H1 (cell line): ENCODE measurements around the gene AGTR2. TPM values are rescaled to one million over a fixed set of nuclear protein-coding genes. Genes with fewer than 3 reads are reported as not detected.
"Not testable (repeated sequence)": the region's sequence is repeated elsewhere in the genome, so short reads cannot be mapped to it uniquely, and the experiment has no call there.

ENCODE experiments used
- CTCF ChIA-PET: fragments of 300-600 bp; sonication (Branson Sonifier 250); formaldehyde crosslinking; loops from one replicate; lab custom pipeline; 2021; ENCODE audit not compliant: partially characterized antibody; lab: Charles Lee
- POLR2A ChIA-PET: fragments of 300-600 bp; sonication (Branson Sonifier 250); formaldehyde crosslinking; loops from one replicate; lab custom pipeline; 2021; ENCODE audit warnings: inconsistent platforms; ENCODE audit not compliant: partially characterized antibody; lab: Charles Lee
- DNase-seq, 2 experiments: peaks; one replicate each; pipeline versions ENCODE4 v3.0.0 to v3.0.0-alpha.2; 2010 to 2022; ENCODE audit warnings: low spot score in 2 of 2, low read depth in 1 of 2, mixed read lengths in 1 of 2
- FAIRE-seq: peaks from 2 replicates; lab custom pipeline; 2011; peaks lifted over from hg19 to GRCh38; lab: Jason Lieb, UNC
- H2AFZ ChIP-seq: 2 replicates; pipeline ENCODE4 v1.8.1; 2012; ENCODE audit warnings: low read length, inconsistent platforms
- H2AK5ac ChIP-seq: 2 replicates; pipeline ENCODE4 v1.6.1; 2013; ENCODE audit warnings: low read depth, low read length
- H2BK120ac ChIP-seq: replicated peaks from 2 replicates; pipeline ENCODE3; 2013; ENCODE audit warnings: low read depth, low read length, inconsistent platforms
- H2BK12ac ChIP-seq: 2 replicates; pipeline ENCODE4 v1.6.1; 2013; ENCODE audit warnings: low read depth, low read length
- H2BK15ac ChIP-seq: 2 replicates; pipeline ENCODE4 v1.6.1; 2013; ENCODE audit warnings: low read length
- H2BK20ac ChIP-seq: 2 replicates; pipeline ENCODE4 v1.6.1; 2013; ENCODE audit warnings: low read length
- H2BK5ac ChIP-seq: 2 replicates; pipeline ENCODE4 v1.6.1; 2013; ENCODE audit warnings: low read depth, low read length
- H3K14ac ChIP-seq: 2 replicates; pipeline ENCODE4 v1.6.1; 2013; ENCODE audit warnings: inconsistent platforms; ENCODE audit not compliant: insufficient read length
- H3K18ac ChIP-seq: 2 replicates; pipeline ENCODE4 v1.6.1; 2013; ENCODE audit warnings: low read length; ENCODE audit errors: extremely low read depth
- H3K23ac ChIP-seq: 2 replicates; pipeline ENCODE4 v1.6.1; 2013; ENCODE audit warnings: inconsistent platforms; ENCODE audit not compliant: insufficient read length
- H3K23me2 ChIP-seq: 2 replicates; pipeline ENCODE4 v1.6.1; 2013; ENCODE audit warnings: low read depth, low read length
- H3K27ac ChIP-seq: 2 replicates; pipeline ENCODE4 v1.6.1; 2011; ENCODE audit warnings: low read depth, low read length, inconsistent platforms
- H3K27me3 ChIP-seq, 4 experiments: replicated peaks in 1 of 4; 1 replicate in 1 of 4; 2 replicates in 3 of 4; pipeline versions ENCODE4 v1.6.1 to v1.8.1; 2011 to 2013; ENCODE audit warnings: low read length in 3 of 4, mild to moderate bottlenecking in 3 of 4, inconsistent platforms in 2 of 4, mixed read lengths in 2 of 4, moderate library complexity in 1 of 4; ENCODE audit not compliant: control insufficient read depth in 3 of 4, insufficient read depth in 3 of 4; ENCODE audit errors: extremely low read depth in 1 of 4
- H3K36me3 ChIP-seq, 4 experiments: 2 replicates each; pipeline versions ENCODE4 v1.6.1 to v1.8.1; 2011 to 2013; ENCODE audit warnings: mild to moderate bottlenecking in 4 of 4, low read length in 3 of 4, moderate library complexity in 2 of 4, control low read depth in 1 of 4, inconsistent platforms in 1 of 4; ENCODE audit not compliant: insufficient read depth in 4 of 4, control insufficient read depth in 2 of 4
- H3K4ac ChIP-seq: replicated peaks from 2 replicates; pipeline ENCODE3; 2013; ENCODE audit warnings: low read length, low read depth, mixed read lengths, inconsistent platforms; ENCODE audit not compliant: insufficient read length
- H3K4me1 ChIP-seq, 4 experiments: replicated peaks in 1 of 4; 1 replicate in 1 of 4; 2 replicates in 3 of 4; pipeline versions ENCODE4 v1.6.1 to v1.8.1; 2011 to 2013; ENCODE audit warnings: low read length in 3 of 4, inconsistent platforms in 2 of 4, mixed read lengths in 1 of 4; ENCODE audit not compliant: insufficient read depth in 4 of 4, control insufficient read depth in 3 of 4
- H3K4me2 ChIP-seq, 2 experiments: 2 replicates each; pipeline versions ENCODE4 v1.6.1 to v1.8.1; 2011 to 2013; ENCODE audit warnings: low read depth in 2 of 2, low read length in 2 of 2, control low read depth in 1 of 2, inconsistent platforms in 1 of 2, mild to moderate bottlenecking in 1 of 2; ENCODE audit not compliant: insufficient read depth in 1 of 2
- H3K4me3 ChIP-seq, 4 experiments: fragments of 200-600, 300-600 bp in 1 of 4; sonication (generic), shearing (Covaris generic), sonication (Bioruptor Twin) in 1 of 4; 2 replicates each; pipeline versions ENCODE4 v1.5.1 to v1.8.1; 2011 to 2016; ENCODE audit warnings: low read length in 4 of 4, low read depth in 3 of 4, control low read depth in 2 of 4, inconsistent platforms in 2 of 4, mild to moderate bottlenecking in 2 of 4, mixed read lengths in 1 of 4, moderate library complexity in 1 of 4; ENCODE audit not compliant: insufficient read depth in 2 of 4; ENCODE audit errors: extremely low read depth in 1 of 4
- H3K56ac ChIP-seq: replicated peaks from 2 replicates; pipeline ENCODE3; 2013; ENCODE audit warnings: low read depth, mild to moderate bottlenecking, mixed read lengths, low read length, inconsistent platforms; ENCODE audit not compliant: insufficient read length
- H3K79me1 ChIP-seq: 2 replicates; pipeline ENCODE4 v1.6.1; 2013; ENCODE audit warnings: low read depth, low read length, control low read depth
- H3K79me2 ChIP-seq, 2 experiments: 2 replicates each; pipeline versions ENCODE4 v1.6.1 to v1.8.1; 2012 to 2013; ENCODE audit warnings: low read length in 2 of 2, mild to moderate bottlenecking in 2 of 2, inconsistent platforms in 1 of 2; ENCODE audit not compliant: insufficient read depth in 2 of 2, control insufficient read depth in 1 of 2
- H3K9ac ChIP-seq, 4 experiments: replicated peaks in 1 of 4; 1 replicate in 1 of 4; 2 replicates in 3 of 4; pipeline versions ENCODE4 v1.6.1 to v1.8.1; 2011 to 2013; ENCODE audit warnings: low read depth in 3 of 4, low read length in 3 of 4, control low read depth in 2 of 4, mild to moderate bottlenecking in 2 of 4, moderate library complexity in 2 of 4, inconsistent platforms in 1 of 4; ENCODE audit errors: extremely low read depth in 1 of 4
- H3K9me3 ChIP-seq, 2 experiments: 2 replicates each; pipeline versions ENCODE4 v1.6.1 to v1.8.1; 2012 to 2013; ENCODE audit warnings: mild to moderate bottlenecking in 2 of 2, moderate library complexity in 2 of 2, control low read depth in 1 of 2, inconsistent platforms in 1 of 2, low read depth in 1 of 2, low read length in 1 of 2, mixed read lengths in 1 of 2; ENCODE audit not compliant: insufficient read depth in 2 of 2
- H4K20me1 ChIP-seq, 2 experiments: replicated peaks in 1 of 2; 2 replicates each; pipeline versions ENCODE3 to v1.8.1; 2011 to 2013; ENCODE audit warnings: inconsistent platforms in 2 of 2, low read length in 2 of 2, mild to moderate bottlenecking in 1 of 2; ENCODE audit not compliant: insufficient read depth in 2 of 2, control insufficient read depth in 1 of 2
- H4K5ac ChIP-seq: 2 replicates; pipeline ENCODE4 v1.6.1; 2013; ENCODE audit warnings: low read length, low read depth, mixed read lengths, inconsistent platforms; ENCODE audit not compliant: insufficient read length
- H4K8ac ChIP-seq: 2 replicates; pipeline ENCODE4 v1.8.0; 2013; ENCODE audit warnings: mild to moderate bottlenecking, moderate library complexity, low read length, inconsistent platforms; ENCODE audit not compliant: insufficient read depth; ENCODE audit errors: extremely low read depth
- H4K91ac ChIP-seq: replicated peaks from 2 replicates; pipeline ENCODE3; 2013; ENCODE audit warnings: low read length, mixed read lengths, inconsistent platforms; ENCODE audit not compliant: insufficient read length
- CBX5 ChIP-seq: fragments of 300-800, 300-1000 bp; sonication (generic); IDR thresholded peaks from 2 replicates; pipeline ENCODE4 v1.7.1; 2016; ENCODE audit warnings: antibody characterized with exemption, low read length, low read depth
- SP4 ChIP-seq: IDR thresholded peaks from 2 replicates; pipeline ENCODE4 v1.6.1; 2012; ENCODE audit warnings: low read length, inconsistent platforms
- ZNF274 ChIP-seq: IDR thresholded peaks from 2 replicates; pipeline ENCODE4 v1.7.0; 2012; ENCODE audit warnings: low read length, borderline replicate concordance; ENCODE audit errors: extremely low read depth
- WGBS, 2 experiments: shearing (Covaris generic) in 1 of 2; methylation state at CpG; one replicate each; pipeline versions ENCODE4 v1.1.6 to v1.1.7; 2013 to 2015; ENCODE audit warnings: low lambda C conversion rate in 2 of 2, mixed read lengths in 2 of 2, inconsistent platforms in 1 of 2, low coverage in 1 of 2, missing lambda C conversion rate in 1 of 2; ENCODE audit not compliant: insufficient replicate concordance in 2 of 2, insufficient coverage in 1 of 2, insufficient read length in 1 of 2; ENCODE audit errors: extremely low coverage in 1 of 2, missing lambda C conversion rate in 1 of 2; 5-methylcytosine and 5-hydroxymethylcytosine counted together
- polyA plus RNA-seq, 7 experiments: library from polyadenylated mRNA; depleted of rRNA in 3 of 7; stranded (reverse) in 5 of 7; unstranded in 2 of 7; fragments of >200 nt in 5 of 7; fragments of 200-250 nt in 2 of 7; gene quantifications; 1 replicate in 5 of 7; 2 replicates in 1 of 7; 4 replicates in 1 of 7; pipeline versions ENCODE4 v1.2.1 to v1.2.3, GENCODE V29; 2011 to 2013; ENCODE audit warnings: missing spikeins in 2 of 7, mixed read lengths in 2 of 7
- total RNA-seq: library from RNA; stranded (reverse); fragmentation: NEBNext Ultra II Directional; extraction: Animal tissue kit (Norgen Biotek cat#: 25700); gene quantifications from 2 replicates; pipeline ENCODE4 v1.2.1, GENCODE V29; 2021

Gene AGTR2
- total and polyA plus RNA-seq, 2 of the 8 experiments (the other 6 are each of a cell fraction or from before 2014, with no cell fraction given) = not detected

GRCh38 chrX:116135277-116135676, 35.3 kb upstream of the AGTR2 start (continued):
- no peak for TF ChIP-seq SP4
- TF ChIP-seq CBX5 = no peak
- no peak for TF ChIP-seq ZNF274

DNA sequence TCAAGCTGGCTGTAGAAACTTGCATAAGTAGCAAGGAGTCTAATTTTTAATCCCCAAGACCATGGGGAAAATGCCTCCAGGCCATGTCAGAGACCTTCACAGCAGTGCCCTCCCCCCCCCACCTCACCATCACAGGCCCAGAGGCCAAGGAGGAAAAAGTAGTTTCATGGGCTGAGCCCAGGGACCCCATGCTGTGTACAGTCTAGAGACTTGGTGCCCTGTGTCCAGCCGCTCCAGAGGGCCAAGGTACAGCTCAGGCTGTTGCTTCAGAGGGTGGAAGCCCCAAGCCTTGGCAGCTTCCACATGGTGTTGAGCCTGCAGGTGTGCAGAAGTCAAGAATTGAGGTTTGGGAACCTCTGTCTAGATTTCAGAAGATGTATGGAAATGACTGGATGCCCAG, 29.3 kb upstream of the AGTR2 start:
- H3K79me1 ChIP-seq, H4K8ac ChIP-seq, POLR2A ChIA-PET, H4K20me1 ChIP-seq, H2BK120ac ChIP-seq, H3K27me3 ChIP-seq, H3K9ac ChIP-seq, H3K23ac ChIP-seq, H3K27ac ChIP-seq, H4K5ac ChIP-seq, H2AK5ac ChIP-seq, H3K4me2 ChIP-seq, FAIRE-seq, CTCF ChIA-PET, H2BK5ac ChIP-seq, H2BK20ac ChIP-seq, H3K14ac ChIP-seq, H3K18ac ChIP-seq, H2AFZ ChIP-seq, H2BK15ac ChIP-seq, H3K4me1 ChIP-seq, H2BK12ac ChIP-seq, H3K23me2 ChIP-seq, H3K4me3 ChIP-seq, H3K79me2 ChIP-seq, H3K56ac ChIP-seq, H3K4ac ChIP-seq, DNase-seq, H4K91ac ChIP-seq, H3K9me3 ChIP-seq, H3K36me3 ChIP-seq: not testable (repeated sequence)
- 100% methylated on average over 1 of the region's 1 CpG; no CpG with 5 or more reads in 1 of the 2 experiments for WGBS, 2 experiments
